H9 (cell line): ENCODE measurements around the gene TRIM26. TPM values are rescaled to one million over a fixed set of nuclear protein-coding genes. Genes with fewer than 3 reads are reported as not detected.

Experiments
- DNase-seq: peaks from one replicate; pipeline ENCODE4 v3.0.0-alpha.2; 2017
- H2AFZ ChIP-seq: one replicate; pipeline ENCODE4 v1.6.1; 2013; ENCODE audit warnings: mild to moderate bottlenecking, low read length, control low read depth, moderate library complexity
- H2AK5ac ChIP-seq: 2 replicates; pipeline ENCODE4 v1.6.1; 2013; ENCODE audit warnings: low read length, control low read depth, mixed read lengths; ENCODE audit not compliant: insufficient read length
- H2BK120ac ChIP-seq: one replicate; pipeline ENCODE4 v1.6.1; 2013; ENCODE audit warnings: low read depth, mild to moderate bottlenecking, low read length, control low read depth, inconsistent platforms; ENCODE audit not compliant: poor library complexity, severe bottlenecking
- H2BK12ac ChIP-seq: 2 replicates; pipeline ENCODE4 v1.6.1; 2013; ENCODE audit warnings: low read length, control low read depth, mixed read lengths, low read depth; ENCODE audit not compliant: insufficient read length
- H2BK15ac ChIP-seq: 2 replicates; pipeline ENCODE4 v1.6.1; 2013; ENCODE audit warnings: low read depth, low read length, control low read depth
- H2BK20ac ChIP-seq: one replicate; pipeline ENCODE4 v1.6.1; 2013; ENCODE audit warnings: low read depth, mild to moderate bottlenecking, low read length, control low read depth, inconsistent platforms; ENCODE audit not compliant: poor library complexity, severe bottlenecking
- H2BK5ac ChIP-seq: 2 replicates; pipeline ENCODE4 v1.6.1; 2013; ENCODE audit warnings: low read length, control low read depth, mixed read lengths; ENCODE audit not compliant: insufficient read length
- H3K14ac ChIP-seq: 2 replicates; pipeline ENCODE4 v1.6.1; 2013; ENCODE audit warnings: low read length, control low read depth; ENCODE audit not compliant: insufficient read depth
- H3K18ac ChIP-seq: 2 replicates; pipeline ENCODE4 v1.6.1; 2013; ENCODE audit warnings: low read depth, mild to moderate bottlenecking, mixed read lengths, low read length, control low read depth; ENCODE audit not compliant: insufficient read length
- H3K23ac ChIP-seq: 2 replicates; pipeline ENCODE4 v1.6.1; 2013; ENCODE audit warnings: low read length, control low read depth, mixed read lengths, low read depth; ENCODE audit not compliant: insufficient read length
- H3K23me2 ChIP-seq: 2 replicates; pipeline ENCODE4 v1.6.1; 2013; ENCODE audit warnings: low read depth, mild to moderate bottlenecking, mixed read lengths, low read length, control low read depth; ENCODE audit not compliant: insufficient read length, poor library complexity, severe bottlenecking
- H3K27ac ChIP-seq: 2 replicates; pipeline ENCODE4 v1.5.1; 2013; ENCODE audit warnings: low read length, control low read depth, mixed read lengths, low read depth; ENCODE audit not compliant: insufficient read length
- H3K27me3 ChIP-seq: 2 replicates; pipeline ENCODE4 v1.6.1; 2013; ENCODE audit warnings: low read length, control low read depth, inconsistent platforms; ENCODE audit not compliant: insufficient read depth
- H3K4ac ChIP-seq: 2 replicates; pipeline ENCODE4 v1.6.1; 2013; ENCODE audit warnings: low read depth, mild to moderate bottlenecking, control low read depth, inconsistent platforms, low read length, moderate library complexity
- H3K4me1 ChIP-seq: 2 replicates; pipeline ENCODE4 v1.6.1; 2013; ENCODE audit warnings: low read length, control low read depth, inconsistent platforms; ENCODE audit not compliant: insufficient read depth
- H3K4me2 ChIP-seq: 2 replicates; pipeline ENCODE4 v1.6.1; 2013; ENCODE audit warnings: low read length, control low read depth, mixed read lengths; ENCODE audit not compliant: insufficient read length, insufficient read depth
- H3K56ac ChIP-seq: 2 replicates; pipeline ENCODE4 v1.6.1; 2013; ENCODE audit warnings: low read depth, mild to moderate bottlenecking, mixed read lengths, low read length, control low read depth; ENCODE audit not compliant: insufficient read length
- H3K79me1 ChIP-seq: 2 replicates; pipeline ENCODE4 v1.6.1; 2013; ENCODE audit warnings: low read depth, mild to moderate bottlenecking, moderate library complexity, low read length, control low read depth, inconsistent platforms; ENCODE audit not compliant: insufficient read depth, poor library complexity, severe bottlenecking
- H3K79me2 ChIP-seq: 2 replicates; pipeline ENCODE4 v1.6.1; 2013; ENCODE audit warnings: low read length, control low read depth, inconsistent platforms; ENCODE audit not compliant: insufficient read depth
- H3K9ac ChIP-seq: 2 replicates; pipeline ENCODE4 v1.6.1; 2013; ENCODE audit warnings: low read length, control low read depth, mixed read lengths; ENCODE audit not compliant: insufficient read length; ENCODE audit errors: extremely low read depth
- H3K9me3 ChIP-seq: one replicate; pipeline ENCODE4 v1.6.1; 2013; ENCODE audit warnings: low read depth, low read length, inconsistent platforms; ENCODE audit not compliant: control insufficient read depth
- H3T11ph ChIP-seq: one replicate; pipeline ENCODE4 v1.6.1; 2013; ENCODE audit warnings: mild to moderate bottlenecking, low read length, control low read depth, inconsistent platforms
- H4K20me1 ChIP-seq: one replicate; pipeline ENCODE4 v1.6.1; 2013; ENCODE audit not compliant: control insufficient read depth, insufficient read length, insufficient read depth
- H4K5ac ChIP-seq: 2 replicates; pipeline ENCODE4 v1.6.1; 2013; ENCODE audit warnings: low read depth, mild to moderate bottlenecking, mixed read lengths, low read length, control low read depth; ENCODE audit not compliant: insufficient read length
- H4K8ac ChIP-seq: replicated peaks from 2 replicates; pipeline ENCODE4 v1.6.1; 2013; ENCODE audit warnings: low read length, control low read depth, mixed read lengths, low read depth; ENCODE audit not compliant: insufficient read length
- H4K91ac ChIP-seq: 2 replicates; pipeline ENCODE4 v1.6.1; 2013; ENCODE audit warnings: low read depth, mild to moderate bottlenecking, moderate library complexity, mixed read lengths, low read length, control low read depth; ENCODE audit not compliant: insufficient read length
- H3K27ac Mint-ChIP-seq, 3 experiments: 2 replicates in 2 of 3; 3 replicates in 1 of 3; pipeline ENCODE4 v1.8.0; 2020 to 2021; ENCODE audit warnings: mixed read lengths in 3 of 3, mild to moderate bottlenecking in 1 of 3, moderate library complexity in 1 of 3
- H3K27me3 Mint-ChIP-seq: 2 replicates; pipeline ENCODE4 v1.8.0; 2021; ENCODE audit warnings: low read depth, mild to moderate bottlenecking, moderate library complexity, mixed read lengths
- H3K36me3 Mint-ChIP-seq, 3 experiments: 2 replicates in 2 of 3; 3 replicates in 1 of 3; pipeline ENCODE4 v1.8.0; 2020 to 2021; ENCODE audit warnings: low read depth in 3 of 3, mixed read lengths in 3 of 3; ENCODE audit not compliant: insufficient read depth in 1 of 3
- H3K4me1 Mint-ChIP-seq, 2 experiments: 2 replicates each; pipeline ENCODE4 v1.8.0; 2020; ENCODE audit warnings: mixed read lengths in 2 of 2
- H3K4me3 Mint-ChIP-seq, 2 experiments: 2 replicates in 1 of 2; 3 replicates in 1 of 2; pipeline ENCODE4 v1.8.0; 2020 to 2021; ENCODE audit warnings: mild to moderate bottlenecking in 2 of 2, mixed read lengths in 2 of 2, moderate library complexity in 1 of 2
- H3K9me3 Mint-ChIP-seq, 2 experiments: 2 replicates in 1 of 2; 3 replicates in 1 of 2; pipeline ENCODE4 v1.8.0; 2020; ENCODE audit warnings: mild to moderate bottlenecking in 2 of 2, mixed read lengths in 2 of 2, moderate library complexity in 1 of 2
- WGBS: extraction: QIAGEN DNeasy Blood & Tissue Kit; methylation state at CpG from one replicate; pipeline ENCODE4 v1.1.7; 2013; ENCODE audit warnings: missing lambda C conversion rate, low lambda C conversion rate, mixed read lengths; ENCODE audit not compliant: insufficient read length; ENCODE audit errors: extremely low coverage; 5-methylcytosine and 5-hydroxymethylcytosine counted together
- total RNA-seq: library from RNA; stranded (reverse); gene quantifications from 2 replicates; pipeline ENCODE4 v1.2.1, GENCODE V29; 2021
- TF ChIP-seq, protein P1 (sequence below): fragments of 200-600 bp; sonication (generic); conservative IDR thresholded peaks from 3 replicates; pipeline ENCODE4 v1.8.0; 2021; ENCODE audit warnings: antibody characterized with exemption, mild to moderate bottlenecking

TRIM26 gene
- total RNA-seq, 1 experiment from 2014 or later: 35.8 TPM

DNA sequence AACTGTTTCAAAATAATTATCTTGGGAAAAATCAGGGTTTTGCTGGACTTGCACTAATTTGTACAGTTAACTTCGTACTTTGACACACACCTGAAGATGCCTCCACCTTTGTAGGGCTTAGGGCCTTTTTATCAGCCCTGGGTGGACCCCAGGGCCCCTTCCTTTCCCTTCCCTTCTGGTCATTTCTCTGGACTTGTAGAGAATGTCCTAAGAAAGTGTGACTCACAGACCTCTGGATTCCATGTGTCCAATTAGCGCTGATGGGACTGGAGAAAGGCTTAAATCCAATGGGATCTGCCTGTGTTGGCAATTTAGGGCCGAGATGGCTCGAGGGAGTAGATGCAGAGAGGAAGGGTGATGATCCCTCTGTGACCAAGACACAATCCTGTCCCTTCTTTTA is 40.5 kb downstream of the TRIM26 start:
- TF ChIP-seq, protein P1, sequence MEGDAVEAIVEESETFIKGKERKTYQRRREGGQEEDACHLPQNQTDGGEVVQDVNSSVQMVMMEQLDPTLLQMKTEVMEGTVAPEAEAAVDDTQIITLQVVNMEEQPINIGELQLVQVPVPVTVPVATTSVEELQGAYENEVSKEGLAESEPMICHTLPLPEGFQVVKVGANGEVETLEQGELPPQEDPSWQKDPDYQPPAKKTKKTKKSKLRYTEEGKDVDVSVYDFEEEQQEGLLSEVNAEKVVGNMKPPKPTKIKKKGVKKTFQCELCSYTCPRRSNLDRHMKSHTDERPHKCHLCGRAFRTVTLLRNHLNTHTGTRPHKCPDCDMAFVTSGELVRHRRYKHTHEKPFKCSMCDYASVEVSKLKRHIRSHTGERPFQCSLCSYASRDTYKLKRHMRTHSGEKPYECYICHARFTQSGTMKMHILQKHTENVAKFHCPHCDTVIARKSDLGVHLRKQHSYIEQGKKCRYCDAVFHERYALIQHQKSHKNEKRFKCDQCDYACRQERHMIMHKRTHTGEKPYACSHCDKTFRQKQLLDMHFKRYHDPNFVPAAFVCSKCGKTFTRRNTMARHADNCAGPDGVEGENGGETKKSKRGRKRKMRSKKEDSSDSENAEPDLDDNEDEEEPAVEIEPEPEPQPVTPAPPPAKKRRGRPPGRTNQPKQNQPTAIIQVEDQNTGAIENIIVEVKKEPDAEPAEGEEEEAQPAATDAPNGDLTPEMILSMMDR: no peak
- no peak overlapping the region for H4K5ac ChIP-seq
- H3K79me2 ChIP-seq: no peaks in the 10 kb centered on the region
- no peak overlapping the region for H3K4me2 ChIP-seq
- H2BK15ac ChIP-seq: no peak overlapping the region
- Mint-ChIP-seq H3K4me1 (peaks cover 8% of the 10 kb centered on the region in 2 experiments), H3K36me3 (no peaks in the 10 kb centered on the region), H3K27ac (no peak overlapping the region), H3K4me3 (no peak overlapping the region), H3K9me3 (peaks cover 0 to 3% of the 10 kb centered on the region in 2 experiments; a peak in 1 of 5 replicates), H3K27me3 (peaks cover 86% of the 10 kb centered on the region)
- no peak overlapping the region for H3K23ac ChIP-seq
- H3K14ac ChIP-seq: no peak overlapping the region
- H3K9me3 ChIP-seq: no peaks in the 10 kb centered on the region
- no peak overlapping the region for H4K91ac ChIP-seq
- H3T11ph ChIP-seq: no peak overlapping the region
- no peak overlapping the region for H3K56ac ChIP-seq
- no peak for DNase-seq
- H3K4ac ChIP-seq: no peak overlapping the region
- no peak overlapping the region for H2AK5ac ChIP-seq
- H4K8ac ChIP-seq: no peak overlapping the region
- no peak overlapping the region for H3K18ac ChIP-seq
- WGBS: no CpG with 5 or more reads among the region's 4 CpGs
- H2BK12ac ChIP-seq: no peak overlapping the region
- H3K79me1 ChIP-seq: no peaks in the 10 kb centered on the region
- peaks cover 9% of the 10 kb centered on the region for H3K23me2 ChIP-seq
- no peak overlapping the region for H3K27ac ChIP-seq
- no peak overlapping the region for H2AFZ ChIP-seq
- H4K20me1 ChIP-seq: no peaks in the 10 kb centered on the region
- H2BK120ac ChIP-seq: no peak overlapping the region
- no peak overlapping the region for H3K9ac ChIP-seq
- H2BK20ac ChIP-seq: no peak overlapping the region
- no peaks in the 10 kb centered on the region for H3K4me1 ChIP-seq
- H2BK5ac ChIP-seq: no peak overlapping the region
- peaks cover 6% of the 10 kb centered on the region; the same call in 1 of the 2 replicates for H3K27me3 ChIP-seq
